ENCODE measurements around the gene IQGAP2. TPM values are rescaled to one million over a fixed set of nuclear protein-coding genes. Genes with fewer than 3 reads are reported as not detected.

The IQGAP2 gene
- total and polyA plus RNA-seq, 2 donors (not counting 1 experiment from before 2014, with no cell fraction given), result 8.1 to 15.0 TPM

GRCh38 chr5:76742583-76742982, 339.5 kb downstream of the IQGAP2 start:
- no peak overlapping the region for H3K27ac Mint-ChIP-seq
- no peaks in the 10 kb centered on the region for H3K79me2 ChIP-seq (ENCODE audit: control insufficient read depth, insufficient read depth, low read length)

GRCh38 chr5:76744632-76745031, 341.5 kb downstream of the IQGAP2 start:
- H3K79me2 ChIP-seq (ENCODE audit: control insufficient read depth, insufficient read depth, low read length), result no peaks in the 10 kb centered on the region
- no peak for TF ChIP-seq EZH2 (IDR thresholded peaks at IDR 0.05; ENCODE audit: borderline replicate concordance, insufficient read depth, low read depth, low read length, poor library complexity, severe bottlenecking)
- TF ChIP-seq CTCF (IDR thresholded peaks at IDR 0.05), result no peak
- no peak overlapping the region for H3K27ac Mint-ChIP-seq
- H3K4me1 Mint-ChIP-seq, result no peaks in the 10 kb centered on the region
- intact Hi-C loops (cut with micrococcal nuclease), result no loop called here
- H3K36me3 ChIP-seq (replicated peaks in 1 of 2; ENCODE audit: control extremely low read depth in 1 of 2, control insufficient read depth in 1 of 2, extremely low read depth in 1 of 2, insufficient read depth in 2 of 2, low read length in 1 of 2), result no peaks in the 10 kb centered on the region
- H3K9ac ChIP-seq (ENCODE audit: low read length), result no peak overlapping the region
- H3K9me3 Mint-ChIP-seq (ENCODE audit: insufficient read depth), result no peaks in the 10 kb centered on the region
- ChIA-PET POLR2A (no interaction called here), CTCF (interaction anchor here (0.9 kb wide), 1 partner anchor 29 kb away, joined by 3 read pairs; the partner anchor contains the start of gene F2R)
- H3K4me3 Mint-ChIP-seq, result no peak overlapping the region
- H3K4me2 ChIP-seq (replicated peaks; ENCODE audit: low read depth, low read length, poor library complexity, severe bottlenecking), result no peak overlapping the region
- no peaks in the 10 kb centered on the region for H3K4me1 ChIP-seq (ENCODE audit: control insufficient read depth in 2 of 2, insufficient read depth in 2 of 2, low read length in 2 of 2)
- peaks cover 18% of the 10 kb centered on the region for H3K27me3 Mint-ChIP-seq
- WGBS (ENCODE audit: insufficient coverage), result no CpG with 5 or more reads among the region's 2 CpGs
- no peak overlapping the region for H2AFZ ChIP-seq (ENCODE audit: insufficient read depth, low read depth, low read length, poor library complexity, severe bottlenecking)
- H4K20me1 ChIP-seq (ENCODE audit: control insufficient read depth, insufficient read depth, low read length, poor library complexity, severe bottlenecking), result no peaks in the 10 kb centered on the region
- no peak for ATAC-seq (ENCODE audit: low read depth)
- H3K27ac ChIP-seq (ENCODE audit: low read length in 2 of 2), result no peak overlapping the region
- H3K9me3 ChIP-seq (ENCODE audit: control extremely low read depth in 1 of 3, control insufficient read depth in 2 of 3, insufficient read depth in 1 of 3, low read length in 2 of 3), result no peaks in the 10 kb centered on the region
- no peak for DNase-seq
- no peaks in the 10 kb centered on the region for H3K27me3 ChIP-seq (replicated peaks in 1 of 4; ENCODE audit: control extremely low read depth in 1 of 4, control insufficient read depth in 3 of 4, insufficient read depth in 4 of 4, low read length in 3 of 4)
- H3K4me3 ChIP-seq (ENCODE audit: control extremely low read depth in 1 of 5, extremely low read depth in 1 of 5, insufficient read depth in 1 of 5, low read depth in 2 of 5, low read length in 4 of 5), result no peak overlapping the region

More at GRCh38 chr5:76742583-76742982, 339.5 kb downstream of the IQGAP2 start:
- Histone ChIP-seq H3K4me1 (ENCODE audit: control insufficient read depth in 2 of 2, insufficient read depth in 2 of 2, low read length in 2 of 2) (peaks cover 0 to 13% of the 10 kb centered on the region in 2 donors), H3K36me3 (replicated peaks in 1 of 2; ENCODE audit: control extremely low read depth in 1 of 2, control insufficient read depth in 1 of 2, extremely low read depth in 1 of 2, insufficient read depth in 2 of 2, low read length in 1 of 2) (no peaks in the 10 kb centered on the region), H4K20me1 (ENCODE audit: control insufficient read depth, insufficient read depth, low read length, poor library complexity, severe bottlenecking) (no peaks in the 10 kb centered on the region), H3K9me3 (ENCODE audit: control extremely low read depth in 1 of 3, control insufficient read depth in 2 of 3, insufficient read depth in 1 of 3, low read length in 2 of 3) (no peaks in the 10 kb centered on the region), H2AFZ (ENCODE audit: insufficient read depth, low read depth, low read length, poor library complexity, severe bottlenecking) (no peak overlapping the region), H3K4me2 (replicated peaks; ENCODE audit: low read depth, low read length, poor library complexity, severe bottlenecking) (no peak overlapping the region), H3K27ac (ENCODE audit: low read length in 2 of 2) (no peak overlapping the region), H3K4me3 (ENCODE audit: control extremely low read depth in 1 of 5, extremely low read depth in 1 of 5, insufficient read depth in 1 of 5, low read depth in 2 of 5, low read length in 4 of 5) (no peak overlapping the region), H3K27me3 (replicated peaks in 1 of 4; ENCODE audit: control extremely low read depth in 1 of 4, control insufficient read depth in 3 of 4, insufficient read depth in 4 of 4, low read length in 3 of 4) (no peaks in the 10 kb centered on the region), H3K9ac (ENCODE audit: low read length) (no peak overlapping the region)
- Mint-ChIP-seq H3K4me1 (peaks cover 6% of the 10 kb centered on the region), H3K4me3 (no peak overlapping the region), H3K27me3 (peaks cover 9% of the 10 kb centered on the region), H3K9me3 (ENCODE audit: insufficient read depth) (no peaks in the 10 kb centered on the region)
- no peak for DNase-seq
- ATAC-seq (ENCODE audit: low read depth), result no peak
- no peak for TF ChIP-seq EZH2 (IDR thresholded peaks at IDR 0.05; ENCODE audit: borderline replicate concordance, insufficient read depth, low read depth, low read length, poor library complexity, severe bottlenecking)
- TF ChIP-seq CTCF (IDR thresholded peaks at IDR 0.05), result no peak
- ChIA-PET POLR2A (no interaction called here), CTCF (no interaction called here)
- intact Hi-C loops (cut with micrococcal nuclease), result no loop called here
- 95% methylated on average over 3 of the region's 4 CpGs for WGBS (ENCODE audit: insufficient coverage)
